Measurements from ENCODE around the gene TMEM87A.

GRCh38 chr15:42166225-42166940, 106.8 kb downstream of the TMEM87A start:
- no peak for TF ChIP-seq CTCF (IDR thresholded peaks at IDR 0.05; ENCODE audit: insufficient read depth, low read length)
- no peak for TF ChIP-seq POLR2AphosphoS5 (IDR thresholded peaks at IDR 0.05; ENCODE audit: low read depth)
- no peak for TF ChIP-seq REST (IDR thresholded peaks at IDR 0.05; ENCODE audit: insufficient replicate concordance, low read depth)

Measured in HL-60 (cell line).